ACHN (cell line): ENCODE measurements around the gene KCNMA1.
A peak's percentile ranks its signal among the peaks of the same experiment; 100 is the strongest.

Source experiments
- DNase-seq: peaks from one replicate; pipeline ENCODE4 v3.0.0-alpha.2; 2015
- in situ Hi-C: cut with HindIII; loops from 2 replicates; pipeline ENCODE4 v1.10.0; 2017; ENCODE audit warnings: low sequenced_read_pairs, low pct_ligation_motif_present, low pct_unique_long_range_greater_than_20kb

KCNMA1 gene

DNA sequence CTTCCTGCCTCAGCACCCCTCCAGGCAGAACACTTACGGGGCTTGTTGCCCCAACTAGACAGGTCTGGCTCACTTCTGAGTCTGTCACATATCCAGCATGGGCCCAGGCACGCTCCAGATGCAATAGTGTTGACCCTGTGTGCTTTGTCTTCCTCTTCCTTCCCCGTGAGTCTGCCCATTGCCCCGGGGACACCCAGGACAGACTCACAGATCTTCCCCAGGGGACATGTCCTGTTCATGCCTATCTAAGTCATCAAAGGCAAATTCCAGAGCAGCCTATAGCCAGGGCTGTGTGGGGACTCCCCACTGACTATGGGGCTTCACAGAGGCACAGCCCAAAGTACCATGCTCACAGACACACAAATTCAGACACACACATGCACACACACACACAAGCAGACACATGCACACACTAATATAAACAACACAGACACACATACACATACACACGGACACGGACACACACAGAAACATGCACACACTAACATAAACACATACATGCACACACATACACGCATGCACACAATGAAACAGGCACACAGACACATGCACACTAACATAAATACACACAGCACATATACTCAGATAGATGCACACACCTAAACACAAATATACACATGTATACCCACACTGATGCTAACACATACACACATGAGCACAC lies 175.8 kb downstream of the KCNMA1 start:
- in situ Hi-C loops = no loop called here
- DNase-seq = no peak

DNA sequence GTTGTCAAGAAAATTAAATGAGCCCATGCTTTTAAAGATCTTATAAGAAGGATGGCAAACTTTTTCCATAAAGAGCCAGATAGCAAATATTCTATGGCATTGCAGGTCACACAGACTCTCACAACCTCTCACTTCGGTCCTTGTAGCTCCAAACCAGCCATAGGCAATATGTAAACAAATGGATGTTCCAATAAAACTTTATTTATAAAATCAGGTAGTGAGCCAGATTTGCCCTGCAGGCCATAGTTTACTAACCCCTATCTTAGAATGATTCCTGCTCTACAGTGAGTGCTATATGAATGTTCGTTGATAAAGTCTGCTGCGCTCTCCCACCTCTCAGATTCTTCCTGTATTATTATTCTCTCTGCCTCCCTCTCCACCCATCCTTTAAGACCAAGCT lies 177.7 kb downstream of the KCNMA1 start:
- in situ Hi-C loops = no loop called here
- DNase-seq = no peak

DNA sequence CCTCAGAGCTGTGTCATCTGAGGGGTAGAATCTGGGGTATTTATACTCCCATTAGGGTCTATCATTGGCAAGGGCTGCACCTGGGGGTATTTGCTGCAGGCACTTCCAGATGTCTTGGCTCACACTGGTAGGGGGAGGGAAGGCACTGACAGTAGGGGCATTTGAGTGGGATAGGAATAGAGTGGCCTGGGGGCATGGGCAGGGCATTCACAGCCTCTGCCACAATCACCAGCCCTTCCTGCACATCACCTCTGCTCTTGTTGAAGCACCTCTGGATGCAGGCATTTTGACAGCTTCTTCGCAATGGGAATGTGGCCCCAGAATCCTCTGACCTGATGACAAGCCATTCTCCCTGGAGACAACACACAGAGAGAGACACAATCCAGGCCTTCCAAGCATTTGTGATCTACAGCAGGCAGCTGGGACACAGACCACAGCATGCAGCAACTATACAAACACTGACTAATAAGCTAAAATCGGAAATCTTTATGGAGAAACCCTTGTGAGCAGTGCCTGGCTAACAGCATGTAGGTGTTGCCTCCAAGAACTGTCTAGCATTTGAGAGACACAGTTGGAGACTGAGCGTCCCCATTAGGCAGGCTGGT lies 178.5 kb downstream of the KCNMA1 start:
- in situ Hi-C loops = no loop called here
- no peak for DNase-seq

DNA sequence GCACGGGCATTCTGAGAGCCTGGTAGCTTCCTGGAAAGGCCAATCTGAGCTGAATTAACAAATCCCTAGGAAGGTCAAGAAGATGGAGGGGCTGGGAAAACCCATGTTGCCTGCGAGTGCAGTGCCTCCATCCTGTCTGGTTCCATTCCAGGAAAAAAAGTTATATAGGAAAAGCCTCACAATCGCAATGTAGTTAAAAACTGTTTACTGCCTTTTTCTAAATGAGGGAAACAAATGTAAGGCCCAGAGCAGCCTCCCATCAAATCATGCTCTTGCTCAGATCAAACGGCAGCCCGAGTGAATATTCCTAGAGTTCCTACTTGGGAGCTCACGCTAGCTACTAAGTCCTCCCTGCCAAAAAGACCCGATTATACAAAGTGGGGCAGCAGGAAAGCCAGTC lies 179.9 kb downstream of the KCNMA1 start:
- no peak for DNase-seq
- in situ Hi-C loops = no loop called here

DNA sequence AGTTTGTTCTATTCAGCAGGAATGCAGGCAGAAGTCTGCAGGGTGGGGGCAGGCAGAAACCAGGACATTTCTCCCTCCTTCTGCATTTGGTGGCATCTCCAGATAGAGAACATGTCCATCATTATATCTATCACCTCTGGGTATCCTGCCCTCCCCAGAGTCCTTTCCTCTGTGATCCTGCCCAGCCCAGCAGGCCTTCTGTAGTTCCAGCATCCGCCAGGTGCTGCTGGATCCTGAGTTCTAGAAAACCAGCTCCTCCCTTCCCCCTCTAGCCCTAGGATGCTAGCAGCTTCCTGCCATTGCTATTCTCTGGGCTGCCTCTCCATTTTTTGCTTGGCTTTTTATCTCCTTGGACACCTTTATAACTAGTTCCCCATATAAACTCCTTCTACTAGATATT lies 180.3 kb downstream of the KCNMA1 start:
- DNase-seq = no peak
- in situ Hi-C loops = no loop called here

DNA sequence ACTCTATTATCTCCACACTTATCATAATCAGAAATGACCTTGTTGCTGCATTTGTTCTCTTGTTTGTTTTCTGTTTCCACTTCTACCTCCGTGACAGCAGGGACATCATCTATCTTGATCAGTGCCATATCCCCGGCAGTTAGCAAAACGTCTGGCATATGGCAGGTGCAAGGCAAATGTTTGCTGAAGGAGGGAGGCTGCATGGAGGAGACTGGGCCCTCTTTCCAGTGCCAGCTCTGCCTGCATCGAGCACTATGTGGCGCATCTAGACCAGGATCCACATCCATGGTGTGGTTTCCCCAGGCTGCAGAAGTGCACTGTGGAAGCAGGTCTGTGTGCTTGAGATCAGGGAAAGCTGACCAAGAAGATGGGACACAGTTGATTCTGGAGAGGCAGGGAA lies 181.2 kb downstream of the KCNMA1 start:
- in situ Hi-C loops = no loop called here
- no peak for DNase-seq

DNA sequence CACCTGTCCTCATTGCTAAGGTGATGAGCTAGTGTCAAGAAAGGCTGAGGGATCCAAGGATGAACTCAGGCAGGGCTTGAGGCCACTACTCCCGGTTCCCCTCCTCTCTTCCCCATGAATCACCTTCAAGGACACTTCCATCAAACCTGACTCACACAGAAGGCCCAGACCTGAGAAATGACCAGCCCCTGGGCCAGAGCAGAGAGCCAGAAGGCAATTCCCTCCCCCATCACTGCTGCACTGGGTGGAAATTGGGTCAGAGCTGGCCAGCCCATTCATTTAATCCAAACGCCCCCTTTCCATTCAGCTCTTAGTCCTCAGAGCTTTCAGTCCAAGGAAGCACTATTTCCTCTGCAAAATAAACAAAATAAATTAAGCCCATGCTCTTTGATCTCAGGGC lies 182.0 kb downstream of the KCNMA1 start:
- peak; percentile 22 for DNase-seq
- in situ Hi-C loops = no loop called here

DNA sequence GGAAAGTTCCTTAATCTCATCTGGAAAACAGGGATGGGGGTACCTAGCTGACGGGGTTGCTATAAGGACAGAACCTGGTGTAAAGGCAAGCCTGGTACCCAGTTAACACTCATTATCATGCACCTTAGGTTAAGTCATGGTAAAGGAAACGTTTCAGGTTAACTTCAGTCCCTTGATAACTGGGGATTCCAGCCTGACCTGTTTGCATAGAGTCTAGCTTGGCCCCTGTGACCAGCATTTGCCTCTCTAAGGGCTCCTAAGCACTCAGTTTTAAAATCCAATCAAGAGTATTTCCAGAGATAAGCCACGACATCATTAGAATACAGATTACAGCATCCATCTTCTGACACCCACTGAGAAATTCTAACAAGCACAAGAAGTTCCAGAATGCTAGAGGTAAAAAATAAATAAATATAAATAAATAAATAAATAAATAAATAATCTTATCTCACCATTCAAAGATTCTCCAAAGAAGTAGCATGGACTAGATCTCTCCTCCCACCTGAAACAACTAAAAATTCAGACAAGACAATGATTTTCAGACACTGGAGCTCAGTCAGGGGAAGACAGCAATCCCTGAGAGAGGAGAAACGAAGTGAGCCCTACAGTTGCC lies 184.6 kb downstream of the KCNMA1 start:
- in situ Hi-C loops = no loop called here
- DNase-seq = no peak

DNA sequence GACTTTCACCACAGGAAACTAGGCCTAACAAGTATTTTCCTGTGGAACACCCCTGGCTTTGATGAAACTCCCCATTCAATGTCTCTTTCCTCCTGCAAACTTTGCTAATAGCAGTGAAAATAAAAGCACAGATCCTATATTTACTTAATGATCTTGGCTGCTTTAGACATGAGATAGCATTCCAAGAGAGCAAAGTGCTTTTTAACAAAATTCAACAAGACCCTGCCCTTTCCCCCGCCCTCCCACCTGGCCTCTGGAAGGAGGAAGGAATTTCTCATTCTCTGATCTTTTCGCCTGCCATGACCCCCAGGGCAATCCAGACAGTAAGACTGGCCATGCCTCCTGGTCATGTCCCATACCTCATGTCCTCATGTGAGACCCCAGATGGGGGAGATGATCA lies 185.7 kb downstream of the KCNMA1 start:
- DNase-seq = no peak
- in situ Hi-C loops = no loop called here

DNA sequence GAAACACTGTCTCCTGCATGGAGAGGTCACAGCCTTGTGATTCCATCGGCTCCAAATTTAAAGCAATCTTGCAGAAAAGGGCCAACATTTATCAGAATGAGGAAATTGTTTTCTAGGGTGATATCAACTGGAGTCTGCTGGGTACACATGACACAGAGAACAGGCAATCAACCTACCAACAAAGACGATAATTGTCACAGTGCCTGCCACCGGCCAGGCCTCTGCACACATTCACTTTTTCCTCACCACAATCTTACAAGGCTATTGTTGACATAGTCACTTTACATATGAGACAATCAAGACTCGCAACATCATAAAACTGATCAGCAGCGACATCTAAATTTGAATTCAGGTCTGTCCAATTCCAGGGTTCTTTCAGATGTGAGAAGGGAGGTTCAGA lies 189.4 kb downstream of the KCNMA1 start:
- in situ Hi-C loops = no loop called here

DNA sequence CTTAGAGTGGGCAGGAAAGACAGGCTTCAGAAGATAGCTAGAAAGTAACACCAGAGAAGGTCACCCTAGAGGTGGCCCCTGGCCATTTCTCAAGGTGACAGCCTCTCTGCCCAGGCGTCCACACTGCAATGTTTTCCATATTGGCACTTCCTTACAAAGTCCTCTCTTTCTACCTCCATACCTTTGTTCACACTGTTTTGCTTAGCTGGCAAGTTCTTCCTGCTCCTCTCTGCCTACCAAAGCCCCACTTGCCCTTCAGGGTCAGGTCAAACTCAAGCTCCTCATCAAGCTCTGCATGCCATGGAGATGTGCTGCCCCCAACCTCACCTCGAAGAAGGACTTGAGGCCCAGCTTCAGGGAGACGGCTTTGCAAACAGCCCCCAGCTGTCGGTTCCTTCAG lies 190.9 kb downstream of the KCNMA1 start:
- in situ Hi-C loops = no loop called here
- no peak for DNase-seq

More for the DNA sequence above, 189.4 kb downstream of the KCNMA1 start:
- DNase-seq = no peak

DNA sequence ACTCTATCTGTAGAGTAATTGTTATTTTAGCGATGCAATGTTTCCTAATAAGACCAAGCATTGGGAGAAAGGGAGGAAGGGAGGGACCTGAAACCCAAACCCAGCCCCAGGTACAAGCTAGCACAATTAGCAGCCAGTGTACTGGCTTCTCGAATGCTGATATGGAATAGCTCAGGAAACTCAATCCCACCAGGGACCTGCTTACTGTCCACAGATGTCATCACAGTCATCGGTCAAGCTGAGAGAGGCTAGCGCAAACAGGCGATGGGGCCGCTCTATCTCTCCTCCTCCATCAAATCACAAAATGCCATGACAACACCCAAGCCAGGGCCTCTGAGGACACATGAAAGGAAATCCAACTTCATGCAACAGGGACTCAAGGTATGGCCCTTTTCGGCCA lies 192.1 kb downstream of the KCNMA1 start:
- in situ Hi-C loops = no loop called here
- DNase-seq = no peak

DNA sequence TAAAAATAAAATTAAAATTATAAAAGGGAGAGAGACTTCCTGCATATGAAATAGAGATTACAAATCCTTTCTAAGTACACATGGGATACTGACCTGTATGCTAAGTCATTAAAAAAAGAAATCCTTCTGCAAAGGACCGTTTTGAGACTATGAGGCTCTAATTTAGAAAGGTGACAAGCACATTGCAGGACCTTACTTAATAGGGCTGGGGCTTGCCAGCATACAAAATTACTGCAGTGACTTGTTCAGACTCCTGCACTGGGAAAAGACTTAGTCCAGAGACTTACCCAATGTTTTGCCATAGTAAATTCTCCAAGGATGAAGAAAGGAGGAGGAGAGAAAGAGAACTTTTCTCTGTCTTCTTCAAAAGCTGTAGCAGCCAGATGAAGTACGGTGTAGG lies 193.6 kb downstream of the KCNMA1 start:
- in situ Hi-C loops = no loop called here
- no peak for DNase-seq

DNA sequence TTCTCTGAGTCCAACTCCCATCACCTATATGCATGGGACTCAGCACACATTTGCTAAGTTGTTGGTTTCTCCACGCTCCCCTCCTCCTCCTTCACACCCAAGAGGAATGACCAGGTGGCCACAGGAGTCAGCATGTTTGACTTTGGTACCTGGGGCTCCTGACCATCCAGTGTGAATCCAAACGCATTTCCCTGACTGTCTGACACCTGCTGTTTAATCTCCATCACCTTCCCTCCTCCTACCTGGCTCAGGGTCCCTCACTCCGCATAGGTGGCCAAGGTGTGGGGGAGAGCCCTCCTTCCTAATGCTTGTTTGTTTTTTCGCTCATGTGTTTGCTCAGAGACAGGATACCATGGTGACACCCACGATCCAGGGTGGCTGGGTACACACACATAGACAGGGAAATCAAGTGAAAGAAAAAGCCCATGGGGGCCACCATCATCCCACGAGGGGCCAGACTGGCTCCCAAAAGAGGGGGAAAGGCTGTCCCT lies 194.9 kb downstream of the KCNMA1 start:
- in situ Hi-C loops = no loop called here
- no peak for DNase-seq

DNA sequence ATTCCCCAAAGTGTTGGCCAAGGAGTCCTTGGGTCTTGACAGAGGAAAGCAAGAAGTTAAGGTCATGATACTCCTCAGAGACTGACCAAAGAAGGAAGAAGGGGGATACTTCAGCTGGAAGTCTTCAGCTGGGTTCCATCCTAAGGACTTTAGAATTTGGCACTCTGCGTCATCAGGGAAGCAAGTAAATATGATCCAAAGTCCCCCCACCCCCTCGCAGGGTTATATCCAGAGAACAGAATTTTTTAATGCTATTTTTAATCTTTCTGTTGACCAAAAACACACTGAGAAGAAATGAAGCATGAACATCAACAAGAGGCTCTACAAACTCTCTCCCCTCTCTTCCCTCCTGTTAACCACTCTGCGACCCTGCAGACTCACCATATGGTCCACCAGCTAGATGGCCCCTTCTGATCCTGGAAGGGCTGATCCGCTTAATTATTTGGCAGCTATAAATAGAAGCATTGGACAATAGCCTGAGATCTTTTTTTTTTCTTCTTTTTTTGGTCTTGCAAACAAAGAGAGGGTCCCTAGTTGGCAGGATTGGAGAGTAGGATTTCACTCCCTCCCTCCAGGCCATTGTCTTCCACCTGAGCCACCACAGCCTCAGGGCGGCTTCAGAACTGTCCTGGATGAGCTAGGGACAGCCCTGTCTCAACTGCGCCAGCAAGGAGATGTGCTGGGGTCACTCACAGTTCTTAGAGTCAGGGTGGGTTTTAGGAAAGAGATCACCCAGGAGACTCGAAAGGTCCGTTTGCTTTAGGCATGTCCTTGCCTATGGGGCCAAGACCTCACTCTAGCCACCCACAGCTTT lies 196.0 kb downstream of the KCNMA1 start:
- no peak for DNase-seq
- in situ Hi-C loops = no loop called here

DNA sequence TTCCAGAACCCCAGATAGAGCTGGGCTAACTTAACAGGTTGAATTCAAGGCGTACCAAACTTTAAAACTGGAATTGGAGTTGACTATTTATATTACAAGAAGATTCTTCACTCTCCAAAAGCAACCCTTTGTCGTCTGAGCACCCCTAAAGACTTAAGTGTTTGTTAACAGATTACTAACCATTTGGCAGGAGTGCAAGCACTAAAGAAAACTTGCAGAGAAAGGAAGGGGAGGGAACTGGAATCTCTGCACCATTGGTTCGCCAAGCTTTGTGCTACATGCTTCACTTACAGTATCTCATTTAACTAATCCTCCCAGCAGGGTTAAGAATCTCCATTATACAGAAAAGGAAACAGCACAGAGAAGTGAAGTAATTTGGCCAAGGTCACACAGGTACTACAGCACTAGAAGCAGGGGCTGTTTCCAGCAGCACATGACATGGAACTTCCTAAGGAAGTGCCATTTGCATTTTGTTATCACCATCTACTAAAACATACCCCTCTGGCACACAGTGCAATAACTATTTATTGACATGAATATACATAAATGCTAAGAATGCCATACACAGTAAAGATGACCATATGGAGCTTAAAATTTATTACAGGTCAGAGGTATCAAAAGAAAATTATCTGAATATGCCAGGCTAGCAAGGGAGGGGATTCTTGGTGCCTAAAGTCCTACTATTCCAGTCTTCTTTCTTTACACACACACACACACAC lies 201.2 kb downstream of the KCNMA1 start:
- DNase-seq = no peak
- in situ Hi-C loops = no loop called here

DNA sequence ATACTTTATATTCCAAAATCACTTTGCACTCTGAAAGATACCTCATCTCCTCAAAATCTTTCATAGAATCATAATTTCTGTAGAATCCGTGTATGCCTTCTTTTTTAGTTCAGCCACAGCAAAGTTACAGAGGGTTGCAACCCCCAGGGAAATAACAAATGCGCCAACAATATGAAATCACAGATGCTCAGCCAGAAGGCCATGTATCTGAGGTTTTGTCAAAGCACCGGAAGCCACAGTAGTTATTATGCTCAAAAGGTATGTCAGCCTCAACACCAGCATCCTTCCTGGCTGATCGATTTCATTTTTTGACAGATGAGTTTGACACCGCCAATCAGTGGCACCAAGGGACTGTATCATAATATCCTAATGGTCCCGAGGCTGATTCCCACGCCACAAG lies 204.1 kb downstream of the KCNMA1 start:
- in situ Hi-C loops = no loop called here
- no peak for DNase-seq

DNA sequence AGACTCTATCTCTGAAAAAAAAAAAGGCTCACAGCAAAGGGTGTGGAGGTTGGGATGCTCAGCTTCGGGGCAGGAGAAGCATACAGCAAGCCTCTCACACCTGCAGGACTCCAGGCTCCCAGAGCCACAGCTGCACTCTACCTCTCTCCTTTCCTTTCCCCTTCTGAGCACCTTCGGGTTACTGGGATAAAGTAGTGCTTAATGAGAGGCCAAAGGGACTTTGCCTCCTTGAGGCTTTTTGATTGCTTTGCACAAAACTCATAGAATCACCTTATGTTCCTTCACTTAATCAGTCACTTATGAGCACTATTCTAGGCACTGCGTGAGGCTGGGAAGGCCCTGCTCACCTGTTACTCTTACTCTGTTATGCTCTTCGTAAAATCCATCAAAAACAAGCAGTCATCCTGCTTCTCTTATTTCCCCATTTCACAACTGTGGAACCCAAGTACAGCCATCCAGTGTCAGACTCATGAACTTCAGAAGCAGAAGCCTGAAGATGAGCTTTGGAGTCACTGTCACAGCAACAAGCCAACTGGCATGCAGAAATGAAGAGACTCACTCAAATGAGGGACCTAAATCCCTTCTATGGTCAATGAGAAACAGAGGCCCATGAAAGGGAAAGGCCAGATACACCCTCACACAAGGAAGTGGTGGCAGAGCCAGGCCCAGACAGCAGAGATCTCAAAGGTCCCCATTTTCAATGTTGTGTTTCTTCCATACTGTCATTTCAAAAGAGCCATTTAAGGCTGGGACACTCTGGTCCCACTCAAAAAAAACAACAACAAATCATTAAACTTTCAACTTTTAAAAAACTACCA lies 205.4 kb downstream of the KCNMA1 start:
- DNase-seq = no peak
- in situ Hi-C loops = no loop called here
